MM.1S (cell line): Measurements from ENCODE around the gene SNRNP48.

ENCODE experiments used
- DNase-seq: peaks from one replicate; pipeline ENCODE4 v3.0.0-alpha.2; 2015
- H2AFZ ChIP-seq: fragments of 300-600 bp; sonication (generic); 2 replicates; pipeline ENCODE4 v1.6.0; 2016; ENCODE audit warnings: antibody characterized with exemption, low read length
- H3F3A ChIP-seq: fragments of 300-600 bp; sonication (generic); 2 replicates; pipeline ENCODE4 v1.6.1; 2016; ENCODE audit warnings: mild to moderate bottlenecking, antibody characterized with exemption, low read length, moderate library complexity, mixed read lengths; ENCODE audit not compliant: insufficient read depth
- H3K27ac ChIP-seq: fragments of 300-600 bp; sonication (generic); 2 replicates; pipeline ENCODE4 v1.5.1; 2016; ENCODE audit warnings: mild to moderate bottlenecking, low read length
- H3K27me3 ChIP-seq: fragments of 300-600 bp; sonication (generic); replicated peaks from 2 replicates; pipeline ENCODE4 v1.6.0; 2016; ENCODE audit warnings: low read length; ENCODE audit not compliant: insufficient read depth
- H3K36me3 ChIP-seq: fragments of 300-600 bp; sonication (generic); replicated peaks from 2 replicates; pipeline ENCODE4 v1.6.1; 2016; ENCODE audit warnings: mild to moderate bottlenecking, low read length, mixed read lengths; ENCODE audit not compliant: insufficient read depth
- H3K4me1 ChIP-seq: fragments of 300-600 bp; sonication (generic); 2 replicates; pipeline ENCODE4 v1.6.1; 2016; ENCODE audit warnings: low read length, mixed read lengths
- H3K4me2 ChIP-seq: fragments of 300-600 bp; sonication (generic); 2 replicates; pipeline ENCODE4 v1.6.0; 2016; ENCODE audit warnings: low read depth, low read length
- H3K4me3 ChIP-seq: fragments of 300-600 bp; sonication (generic); 2 replicates; pipeline ENCODE4 v1.5.1; 2016; ENCODE audit warnings: low read length, mixed read lengths
- H3K79me2 ChIP-seq: fragments of 300-600 bp; sonication (generic); 2 replicates; pipeline ENCODE4 v1.6.1; 2016; ENCODE audit warnings: mixed run types, low read length, mixed read lengths
- H3K9ac ChIP-seq: fragments of 300-600 bp; sonication (generic); 2 replicates; pipeline ENCODE4 v1.6.1; 2016; ENCODE audit warnings: low read length, mixed read lengths
- H3K9me2 ChIP-seq: fragments of 300-600 bp; sonication (generic); replicated peaks from 2 replicates; pipeline ENCODE4 v1.6.1; 2016; ENCODE audit warnings: mild to moderate bottlenecking, low read length, mixed read lengths; ENCODE audit not compliant: insufficient read depth
- H3K9me3 ChIP-seq: fragments of 300-600 bp; sonication (generic); replicated peaks from 2 replicates; pipeline ENCODE4 v1.6.1; 2016; ENCODE audit warnings: mild to moderate bottlenecking, low read length, mixed read lengths; ENCODE audit not compliant: insufficient read depth
- H4K20me1 ChIP-seq: fragments of 300-600 bp; sonication (generic); 2 replicates; pipeline ENCODE4 v1.6.1; 2016; ENCODE audit warnings: mild to moderate bottlenecking, low read length, moderate library complexity, mixed read lengths; ENCODE audit not compliant: insufficient read depth
- CTCF ChIP-seq: fragments of 300-600 bp; sonication (generic); IDR thresholded peaks from 2 replicates; pipeline ENCODE4 v1.5.1; 2016; ENCODE audit warnings: antibody characterized with exemption, low read length, mixed read lengths
- EZH2 ChIP-seq: fragments of 300-600 bp; sonication (generic); optimal IDR thresholded peaks from 2 replicates; pipeline ENCODE3; 2017; ENCODE audit warnings: low read depth, mild to moderate bottlenecking, antibody characterized with exemption, low read length, mixed read lengths
- EZH2phosphoT487 ChIP-seq: fragments of 300-600 bp; sonication (generic); IDR thresholded peaks from 2 replicates; pipeline ENCODE4 v1.6.1; 2018; ENCODE audit warnings: antibody characterized with exemption, low read length

Gene SNRNP48

GRCh38 chr6:7550433-7550801 is 39.6 kb upstream of the SNRNP48 start:
- no peaks in the 10 kb centered on the region for H3K36me3 ChIP-seq
- H3K9ac ChIP-seq, result no peak overlapping the region
- no peak overlapping the region for H2AFZ ChIP-seq
- no peak overlapping the region for H3K4me3 ChIP-seq
- no peaks in the 10 kb centered on the region for H3K4me1 ChIP-seq
- no peak overlapping the region for H3K27ac ChIP-seq
- H4K20me1 ChIP-seq, result no peaks in the 10 kb centered on the region
- no peaks in the 10 kb centered on the region for H3K79me2 ChIP-seq
- H3K9me3 ChIP-seq, result no peaks in the 10 kb centered on the region
- TF ChIP-seq EZH2 (no peak), EZH2phosphoT487 (no peak), CTCF (no peak)
- no peak overlapping the region for H3K4me2 ChIP-seq
- H3F3A ChIP-seq, result no peaks in the 10 kb centered on the region
- H3K27me3 ChIP-seq, result no peaks in the 10 kb centered on the region
- no peak for DNase-seq
- no peaks in the 10 kb centered on the region for H3K9me2 ChIP-seq

GRCh38 chr6:7554533-7555275 is 35.3 kb upstream of the SNRNP48 start:
- no peaks in the 10 kb centered on the region for H3F3A ChIP-seq
- no peak overlapping the region for H2AFZ ChIP-seq
- H3K27me3 ChIP-seq, result no peaks in the 10 kb centered on the region
- no peak overlapping the region for H3K27ac ChIP-seq
- H3K9me3 ChIP-seq, result no peaks in the 10 kb centered on the region
- no peaks in the 10 kb centered on the region for H3K79me2 ChIP-seq
- H3K36me3 ChIP-seq, result no peaks in the 10 kb centered on the region
- H3K4me1 ChIP-seq, result no peaks in the 10 kb centered on the region
- TF ChIP-seq EZH2, result no peak
- no peak for TF ChIP-seq EZH2phosphoT487
- TF ChIP-seq CTCF, result no peak
- H3K4me3 ChIP-seq, result no peak overlapping the region
- no peak overlapping the region for H3K4me2 ChIP-seq
- no peaks in the 10 kb centered on the region for H4K20me1 ChIP-seq
- H3K9me2 ChIP-seq, result no peaks in the 10 kb centered on the region
- DNase-seq, result no peak
- no peak overlapping the region for H3K9ac ChIP-seq

- H3F3A ChIP-seq, result no peaks in the 10 kb centered on the region
- H3K4me2 ChIP-seq, result no peak overlapping the region
- no peak overlapping the region for H3K9ac ChIP-seq
- no peak overlapping the region for H3K27ac ChIP-seq
- no peaks in the 10 kb centered on the region for H3K79me2 ChIP-seq
- TF ChIP-seq EZH2 (no peak), CTCF (no peak), EZH2phosphoT487 (no peak)
- H2AFZ ChIP-seq, result no peak overlapping the region
- H3K4me3 ChIP-seq, result no peak overlapping the region
- no peaks in the 10 kb centered on the region for H3K27me3 ChIP-seq
- H3K9me2 ChIP-seq, result no peaks in the 10 kb centered on the region
- no peaks in the 10 kb centered on the region for H3K4me1 ChIP-seq
- H3K9me3 ChIP-seq, result no peaks in the 10 kb centered on the region
- no peaks in the 10 kb centered on the region for H3K36me3 ChIP-seq
- no peak for DNase-seq
- H4K20me1 ChIP-seq, result no peaks in the 10 kb centered on the region
These were observed 34.3 kb upstream of the SNRNP48 start for GRCh38 chr6:7555671-7556070.
